Fibroblast of skin of right quadriceps (primary cell): ENCODE data around the gene APOD.
A peak's percentile ranks its signal among the peaks of the same experiment; 100 is the strongest.

ENCODE experiments used
- DNase-seq: peaks from one replicate; pipeline ENCODE4 v3.0.0-alpha.2; 2013

The APOD gene

GRCh38 chr3:195522254-195523023, 61.3 kb downstream of the APOD start:
- DNase-seq: peak; percentile 40
